SK-N-SH (cell line): ENCODE measurements around the gene ANK2.

Source experiments
- CTCF ChIP-seq: fragments of 200-600 bp; sonication (generic); IDR thresholded peaks from 2 replicates; pipeline ENCODE4 v1.6.1; 2017; ENCODE audit warnings: antibody characterized with exemption, mild to moderate bottlenecking, moderate library complexity
- EP300 ChIP-seq, 2 experiments: IDR thresholded peaks; 2 replicates each; pipeline versions ENCODE4 v1.4.0 to v1.6.1; 2012; ENCODE audit warnings: borderline replicate concordance in 1 of 2, low read depth in 1 of 2, low read length in 1 of 2
- EZH2phosphoT487 ChIP-seq: fragments of 200-600 bp; sonication (generic); IDR thresholded peaks from 2 replicates; pipeline ENCODE4 v1.6.1; 2017; ENCODE audit warnings: low read depth, mixed run types, mild to moderate bottlenecking, antibody characterized with exemption, moderate library complexity, borderline replicate concordance
- GABPA ChIP-seq: IDR thresholded peaks from 2 replicates; pipeline ENCODE4 v1.4.0; 2012; ENCODE audit warnings: low read depth, mild to moderate bottlenecking
- GATA2 ChIP-seq: sonication (generic); formaldehyde crosslinking; IDR thresholded peaks from 2 replicates; pipeline ENCODE4 v1.5.0; 2020; ENCODE audit warnings: mild to moderate bottlenecking, missing genetic modification reagents
- IRF3 ChIP-seq: fragments of 150-350 bp; IDR thresholded peaks from 2 replicates; pipeline ENCODE4 v1.6.1; 2016; ENCODE audit warnings: mild to moderate bottlenecking, low read depth, low read length
- MXI1 ChIP-seq: IDR thresholded peaks from 2 replicates; pipeline ENCODE4 v1.6.1; 2012; ENCODE audit warnings: mild to moderate bottlenecking, low read depth, low read length, improper control_type of control experiment
- RAD21 ChIP-seq: IDR thresholded peaks from 2 replicates; pipeline ENCODE4 v1.6.1; 2012; ENCODE audit warnings: mild to moderate bottlenecking, low read length
- RFX5 ChIP-seq: IDR thresholded peaks from 2 replicates; pipeline ENCODE4 v1.6.1; 2012; ENCODE audit warnings: mild to moderate bottlenecking, improper control_type of control experiment, low read length
- YY1 ChIP-seq: IDR thresholded peaks from 2 replicates; pipeline ENCODE4 v1.4.0; 2012; ENCODE audit warnings: low read depth, mild to moderate bottlenecking

- TF ChIP-seq CTCF (no peak), RAD21 (no peak), GABPA (no peak), EZH2phosphoT487 (no peak), EP300 (IDR thresholded peaks at IDR 0.05; ENCODE audit: borderline replicate concordance in 1 of 2, low read depth in 1 of 2, low read length in 1 of 2) (no peak), IRF3 (no peak), YY1 (no peak), MXI1 (no peak), RFX5 (no peak), GATA2 (no peak)
Measured at GRCh38 chr4:113331811-113332210, 282.4 kb downstream of the ANK2 start.
